Suprapubic skin (tissue), 4 donors: ENCODE measurements around the gene SPATA6L. TPM values are rescaled to one million over a fixed set of nuclear protein-coding genes. Genes with fewer than 3 reads are reported as not detected.

ENCODE experiments used
- DNase-seq, 2 donors: peaks; one replicate each; pipeline ENCODE4 v3.0.0-alpha.2; 2019; ENCODE audit warnings: low spot score in 2 of 2
- H3K27ac ChIP-seq: fragments of 200-600 bp; sonication (generic); one replicate; pipeline ENCODE4 v1.5.1; 2019
- H3K27me3 ChIP-seq: fragments of 200-600 bp; sonication (generic); one replicate; pipeline ENCODE4 v1.5.1; 2019
- H3K36me3 ChIP-seq: fragments of 200-600 bp; sonication (generic); one replicate; pipeline ENCODE4 v1.5.1; 2019
- H3K4me1 ChIP-seq: fragments of 200-600 bp; sonication (generic); one replicate; pipeline ENCODE4 v1.5.1; 2019
- H3K4me3 ChIP-seq: fragments of 200-600 bp; sonication (generic); one replicate; pipeline ENCODE4 v1.5.1; 2019; ENCODE audit warnings: mild to moderate bottlenecking
- H3K9me3 ChIP-seq: fragments of 200-600 bp; sonication (generic); one replicate; pipeline ENCODE4 v1.5.1; 2019
- EP300 ChIP-seq: sonication (generic); formaldehyde crosslinking; IDR thresholded peaks from one replicate; pipeline ENCODE4 v1.6.1; 2017; ENCODE audit warnings: antibody characterized with exemption
- POLR2A ChIP-seq, 2 donors: fragments of 450-650 bp; IDR thresholded peaks; one replicate each; pipeline ENCODE4 v1.6.1; 2017; ENCODE audit warnings: antibody characterized with exemption in 2 of 2, mild to moderate bottlenecking in 2 of 2, moderate library complexity in 2 of 2
- POLR2AphosphoS5 ChIP-seq, 3 donors: sonication (generic); formaldehyde crosslinking; IDR thresholded peaks; one replicate each; pipeline ENCODE4 v1.6.1; 2017; ENCODE audit warnings: antibody characterized with exemption in 3 of 3
- whole genome bisulfite sequencing: methylation state at CpG from one replicate; pipeline ENCODE4 v1.1.5; 2018; 5-methylcytosine and 5-hydroxymethylcytosine counted together
- total RNA-seq, 4 donors: library from RNA; depleted of rRNA; stranded (reverse); fragments of >200 nt; gene quantifications; one replicate each; pipeline ENCODE4 v1.1.0, GENCODE V29; 2016
- TF ChIP-seq, protein P1 (sequence below), 2 donors: fragments of 200-600 bp in 1 of 2; fragments of 450-650 bp in 1 of 2; sonication (generic) in 1 of 2; IDR thresholded peaks; one replicate each; pipeline ENCODE4 v1.5.1; 2016 to 2019; ENCODE audit warnings: antibody characterized with exemption in 2 of 2, mild to moderate bottlenecking in 1 of 2, moderate library complexity in 1 of 2

The SPATA6L gene
- total RNA-seq, 4 donors from 2014 or later = 1.2 to 23.8 (median 3.4) TPM

DNA sequence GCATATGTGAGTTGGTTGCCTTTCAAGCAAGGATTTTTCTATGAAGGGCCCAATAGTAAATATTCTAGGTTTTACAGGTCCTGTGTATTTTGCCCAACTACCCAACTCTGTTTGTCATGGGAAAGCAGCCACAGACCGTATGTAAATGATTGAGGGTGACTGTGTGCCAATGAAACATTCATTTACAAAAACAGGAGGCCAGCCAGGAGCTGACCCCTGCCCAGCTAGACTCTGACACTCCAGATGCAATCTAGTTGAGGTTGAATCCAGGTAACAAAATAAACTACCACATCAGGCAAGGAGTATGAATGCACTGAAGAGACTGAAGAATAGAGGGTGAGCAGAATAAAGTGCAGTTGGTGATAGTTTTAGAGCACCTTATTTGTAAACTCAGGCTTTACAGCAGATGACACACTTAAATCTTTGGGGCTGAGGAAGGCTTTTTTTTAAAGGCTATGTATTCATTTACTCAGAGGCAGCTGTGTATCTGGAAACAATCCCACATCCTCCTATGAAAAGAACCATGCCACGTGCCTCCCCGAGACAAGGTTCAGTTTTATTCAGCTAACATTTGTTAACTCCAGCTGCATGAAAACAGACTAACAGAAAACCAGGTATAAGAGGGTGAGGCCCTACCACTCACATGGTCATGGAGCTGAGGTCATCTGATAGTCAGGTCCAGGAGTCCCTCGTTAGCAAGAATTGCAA is 115.3 kb downstream of the SPATA6L start:
- DNase-seq = no peak
- Histone ChIP-seq H3K4me3 (no peak overlapping the region), H3K27me3 (no peaks in the 10 kb centered on the region), H3K4me1 (no peaks in the 10 kb centered on the region), H3K9me3 (no peaks in the 10 kb centered on the region), H3K36me3 (no peaks in the 10 kb centered on the region), H3K27ac (no peak overlapping the region)
- TF ChIP-seq POLR2A (IDR thresholded peaks at IDR 0.05) (no peak), EP300 (no peak), POLR2AphosphoS5 (IDR thresholded peaks at IDR 0.05) (no peak)
- TF ChIP-seq, protein P1, sequence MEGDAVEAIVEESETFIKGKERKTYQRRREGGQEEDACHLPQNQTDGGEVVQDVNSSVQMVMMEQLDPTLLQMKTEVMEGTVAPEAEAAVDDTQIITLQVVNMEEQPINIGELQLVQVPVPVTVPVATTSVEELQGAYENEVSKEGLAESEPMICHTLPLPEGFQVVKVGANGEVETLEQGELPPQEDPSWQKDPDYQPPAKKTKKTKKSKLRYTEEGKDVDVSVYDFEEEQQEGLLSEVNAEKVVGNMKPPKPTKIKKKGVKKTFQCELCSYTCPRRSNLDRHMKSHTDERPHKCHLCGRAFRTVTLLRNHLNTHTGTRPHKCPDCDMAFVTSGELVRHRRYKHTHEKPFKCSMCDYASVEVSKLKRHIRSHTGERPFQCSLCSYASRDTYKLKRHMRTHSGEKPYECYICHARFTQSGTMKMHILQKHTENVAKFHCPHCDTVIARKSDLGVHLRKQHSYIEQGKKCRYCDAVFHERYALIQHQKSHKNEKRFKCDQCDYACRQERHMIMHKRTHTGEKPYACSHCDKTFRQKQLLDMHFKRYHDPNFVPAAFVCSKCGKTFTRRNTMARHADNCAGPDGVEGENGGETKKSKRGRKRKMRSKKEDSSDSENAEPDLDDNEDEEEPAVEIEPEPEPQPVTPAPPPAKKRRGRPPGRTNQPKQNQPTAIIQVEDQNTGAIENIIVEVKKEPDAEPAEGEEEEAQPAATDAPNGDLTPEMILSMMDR (IDR thresholded peaks at IDR 0.05) = no peak
- WGBS = 61% methylated on average over 4 of the region's 4 CpGs

DNA sequence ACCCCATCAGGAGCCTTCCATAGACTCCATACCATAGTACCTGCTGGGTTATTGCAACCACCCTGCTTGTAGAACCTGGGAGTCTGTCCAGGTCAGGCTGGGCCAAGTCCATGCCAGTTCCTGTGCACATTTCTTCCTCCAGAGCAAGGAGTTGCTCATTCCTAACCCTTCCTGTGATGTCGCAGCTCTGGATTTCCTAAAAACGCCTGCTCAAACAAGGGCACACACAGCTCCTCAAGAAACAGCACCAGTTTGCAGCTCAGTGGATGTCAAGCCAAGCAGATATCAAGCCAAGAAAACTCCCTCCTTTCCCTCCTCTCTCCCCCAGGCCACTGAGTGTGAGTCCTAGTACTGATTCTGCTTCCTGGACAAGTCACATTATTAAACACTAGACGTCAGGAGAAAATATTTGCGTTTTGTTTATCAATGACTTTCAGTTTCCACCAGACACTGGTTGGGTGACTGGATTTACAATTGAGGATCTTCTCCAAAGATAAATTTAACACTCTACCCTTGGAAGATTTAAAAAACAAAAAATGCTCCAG is 116.5 kb downstream of the SPATA6L start:
- no peaks in the 10 kb centered on the region for H3K36me3 ChIP-seq
- DNase-seq = no peak
- H3K4me3 ChIP-seq = no peak overlapping the region
- WGBS = 84% methylated on average over 4 of the region's 4 CpGs
- H3K27me3 ChIP-seq = no peaks in the 10 kb centered on the region
- TF ChIP-seq, protein P1 (IDR thresholded peaks at IDR 0.05) = no peak
- TF ChIP-seq POLR2AphosphoS5 (IDR thresholded peaks at IDR 0.05) (no peak), EP300 (no peak), POLR2A (IDR thresholded peaks at IDR 0.05) (no peak)
- no peaks in the 10 kb centered on the region for H3K4me1 ChIP-seq
- H3K9me3 ChIP-seq = no peaks in the 10 kb centered on the region
- H3K27ac ChIP-seq = no peak overlapping the region

DNA sequence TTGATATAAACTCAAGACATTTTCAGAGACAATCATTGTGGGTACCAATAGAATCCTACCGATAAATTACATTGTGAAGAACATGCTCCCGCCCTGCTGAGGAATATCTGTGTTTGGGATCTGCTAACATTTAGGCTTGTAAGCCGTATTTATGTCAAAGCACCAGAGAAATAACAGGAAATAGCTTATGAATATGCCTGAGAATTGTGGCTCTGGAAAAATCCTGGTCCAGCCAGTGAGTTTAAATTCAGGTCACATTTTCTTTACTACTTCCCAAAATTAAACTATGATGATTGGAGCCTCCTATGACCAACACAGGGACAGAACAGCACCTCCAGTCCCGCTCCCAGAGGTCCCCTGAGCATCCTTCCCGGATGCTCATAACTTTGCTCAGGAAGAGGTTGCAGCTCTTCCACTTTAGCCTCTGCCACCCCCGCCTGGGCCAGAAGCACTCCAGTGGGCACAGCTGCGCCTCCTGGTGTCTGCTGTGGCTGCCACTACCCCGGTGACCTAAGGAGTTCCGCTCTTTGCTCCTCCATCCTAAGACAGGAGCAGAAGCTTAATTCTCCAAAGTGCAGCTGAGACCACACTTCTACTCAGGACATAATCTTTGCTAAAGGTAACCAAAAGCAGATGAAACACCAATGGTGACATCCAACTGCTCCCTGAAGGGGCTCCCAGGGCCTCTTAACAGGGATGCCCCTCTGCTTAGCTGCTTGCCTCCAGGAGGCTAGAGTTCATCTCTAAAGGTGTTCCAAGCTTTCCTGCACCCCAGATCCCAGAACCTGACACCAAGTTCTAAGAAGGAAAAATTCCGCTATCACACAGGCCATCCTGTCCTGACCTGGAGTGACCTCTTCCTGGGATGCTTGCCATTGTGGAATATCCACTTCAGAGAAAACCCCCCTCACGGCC is 117.2 kb downstream of the SPATA6L start:
- 82% methylated on average over 10 of the region's 11 CpGs for WGBS
- TF ChIP-seq POLR2AphosphoS5 (IDR thresholded peaks at IDR 0.05) (no peak), POLR2A (IDR thresholded peaks at IDR 0.05) (no peak), EP300 (no peak)
- TF ChIP-seq, protein P1 (IDR thresholded peaks at IDR 0.05) = no peak
- Histone ChIP-seq H3K36me3 (no peaks in the 10 kb centered on the region), H3K27me3 (no peaks in the 10 kb centered on the region), H3K4me1 (no peaks in the 10 kb centered on the region), H3K9me3 (no peaks in the 10 kb centered on the region), H3K4me3 (no peak overlapping the region), H3K27ac (no peak overlapping the region)
- no peak for DNase-seq

Other genes starting within 250 kb of the SPATA6L start
- gene SLC1A1, start 176.0 kb downstream of the SPATA6L start, total RNA-seq = 1 to 10 TPM; 1.0 to 2.4 (median 1.6) TPM
- gene PLPP6, start 4.2 kb downstream of the SPATA6L start, total RNA-seq = 10 to 100 TPM in 3 of 4 donors, 1 to 10 TPM in 1; 8.4 to 15.1 (median 12.8) TPM
- gene CDC37L1, start 13.1 kb upstream of the SPATA6L start, total RNA-seq = 10 to 100 TPM; 17.3 to 26.1 (median 23.5) TPM
- gene AK3, start 74.7 kb upstream of the SPATA6L start, total RNA-seq = 10 to 100 TPM; 69.7 to 96.4 (median 78.6) TPM
- gene RCL1, start 126.5 kb upstream of the SPATA6L start, total RNA-seq = 10 to 100 TPM; 44.7 to 75.7 (median 55.5) TPM